Renal cortex interstitium (tissue), 11 donors: ENCODE measurements around the gene MAP1LC3A. TPM values are rescaled to one million over a fixed set of nuclear protein-coding genes. Genes with fewer than 3 reads are reported as not detected.

Experiments
- DNase-seq, 11 donors: peaks; one replicate each; pipeline ENCODE4 v3.0.0-alpha.2; 2013; ENCODE audit warnings: low read depth in 9 of 11, low spot score in 4 of 11; ENCODE audit errors: extremely low read depth in 1 of 11
- polyA plus RNA-seq, 3 donors: library from polyadenylated mRNA; unstranded; fragments of 120-200 nt; gene quantifications; one replicate each; pipeline ENCODE4 v1.2.1, GENCODE V29; 2013; ENCODE audit not compliant: insufficient read length in 3 of 3

Gene MAP1LC3A
- polyA plus RNA-seq, 3 donors: 17.7 to 38.7 (median 31.7) TPM

DNA sequence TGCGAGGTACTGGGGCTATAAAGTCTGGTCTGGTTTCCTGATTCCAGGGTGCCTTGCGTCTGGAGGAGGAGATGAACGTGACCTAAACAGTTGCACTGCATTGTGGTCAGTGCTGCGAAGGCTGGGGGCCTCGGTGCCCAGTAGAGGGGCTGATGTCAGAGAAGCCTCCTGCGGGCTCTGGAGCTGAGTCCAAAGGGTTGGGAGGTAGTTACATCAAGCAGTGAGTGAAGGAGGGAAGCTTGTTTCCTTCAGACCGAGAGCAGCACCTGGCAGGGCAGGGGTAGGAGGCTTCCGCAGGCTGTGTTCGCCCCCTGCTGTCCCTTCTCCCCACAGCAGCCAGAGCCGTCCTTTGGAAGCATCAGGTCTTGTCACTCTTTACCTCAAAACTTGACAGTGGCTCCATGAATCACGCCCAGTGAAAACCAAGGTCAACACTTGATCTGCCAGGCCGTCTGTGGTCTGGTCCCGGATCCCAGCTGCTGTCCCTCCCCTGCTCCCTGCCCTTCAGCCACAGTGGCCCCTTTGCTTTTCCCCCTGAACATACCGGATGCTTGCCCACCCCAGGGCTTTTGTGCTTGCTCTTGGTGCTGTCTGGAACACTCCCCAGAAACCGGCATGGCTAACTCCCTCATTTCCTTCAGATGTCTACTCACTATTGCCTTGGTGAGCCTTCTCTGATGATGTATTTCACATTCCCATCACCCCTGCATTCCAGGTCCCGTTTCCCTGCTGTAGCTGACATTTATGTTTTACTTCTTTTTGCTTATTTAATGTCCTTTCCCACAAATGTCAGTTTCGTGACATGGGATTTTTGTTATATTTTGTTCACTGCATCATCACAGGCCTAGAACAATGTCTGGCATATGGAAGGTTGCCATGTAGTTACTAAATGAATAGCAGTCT, 35.3 kb upstream of the MAP1LC3A start:
- no peak for DNase-seq

DNA sequence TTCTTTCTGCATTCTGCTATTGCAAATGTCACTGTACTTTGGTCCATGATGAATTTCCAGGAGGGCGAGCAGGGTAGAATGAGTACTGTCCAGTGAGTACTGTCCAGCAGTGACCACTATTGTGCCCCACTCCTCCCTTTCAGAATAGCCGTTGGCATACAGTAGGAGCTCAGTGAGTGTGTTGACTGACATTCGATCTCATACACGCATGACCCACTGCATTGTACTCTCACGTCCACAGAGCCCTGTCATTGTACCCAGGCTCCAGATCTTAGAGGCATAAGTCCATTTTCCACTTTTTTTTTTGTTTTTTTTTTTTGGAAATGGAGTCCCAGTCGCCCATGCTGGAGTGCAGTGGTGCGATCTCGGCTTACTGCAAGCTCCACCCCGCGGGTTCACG, 34.1 kb upstream of the MAP1LC3A start:
- DNase-seq: no peak

DNA sequence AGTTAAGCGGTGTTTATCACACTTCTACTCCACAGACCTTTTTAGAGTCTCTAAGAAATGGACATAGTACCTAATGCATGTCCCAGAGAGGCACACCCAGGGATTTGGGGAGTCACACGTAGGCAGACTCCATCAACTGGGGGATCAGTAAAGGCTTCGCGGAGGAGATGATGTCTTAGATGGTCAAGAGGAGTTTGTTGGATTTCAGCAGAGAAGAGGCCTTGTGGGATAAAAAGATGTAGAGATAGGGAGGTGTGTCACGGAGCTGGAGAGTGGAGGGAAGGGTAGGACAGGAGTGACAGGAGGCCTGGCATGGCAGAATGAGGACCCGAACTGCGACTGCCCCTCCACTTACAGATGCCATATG, 33.2 kb upstream of the MAP1LC3A start:
- no peak for DNase-seq

DNA sequence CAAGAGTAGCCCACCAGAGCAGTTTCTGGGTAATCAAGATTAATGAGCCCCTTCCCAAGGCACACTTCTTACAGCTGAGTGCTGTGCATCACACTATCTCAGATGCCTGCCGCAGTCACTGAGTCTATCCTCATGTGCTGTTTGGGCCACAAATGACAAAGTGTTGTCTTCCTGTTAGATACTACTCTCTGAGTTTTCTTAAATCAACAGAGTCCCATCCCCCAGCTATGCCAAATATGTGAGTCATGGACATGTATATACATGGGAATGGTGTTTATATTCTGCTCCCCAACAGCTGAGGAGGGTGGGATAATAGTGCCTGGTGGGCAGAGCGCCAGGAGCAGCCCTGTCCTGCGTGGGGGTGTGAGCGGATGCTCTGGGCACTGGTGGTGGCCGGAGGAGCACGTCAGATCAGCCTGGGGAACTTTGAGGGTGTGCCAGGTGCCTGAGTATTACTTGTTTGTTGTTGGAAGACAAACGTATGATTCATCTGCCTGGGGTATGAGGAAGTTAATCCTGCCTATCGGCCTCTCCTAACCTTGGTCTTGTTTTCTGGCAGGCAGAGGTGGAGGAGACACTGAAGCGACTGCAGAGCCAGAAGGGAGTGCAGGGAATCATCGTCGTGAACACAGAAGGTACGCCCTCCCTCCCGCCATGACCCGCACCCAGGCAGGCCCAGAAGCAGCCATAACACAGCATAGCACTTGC, 32.7 kb upstream of the MAP1LC3A start:
- no peak for DNase-seq

DNA sequence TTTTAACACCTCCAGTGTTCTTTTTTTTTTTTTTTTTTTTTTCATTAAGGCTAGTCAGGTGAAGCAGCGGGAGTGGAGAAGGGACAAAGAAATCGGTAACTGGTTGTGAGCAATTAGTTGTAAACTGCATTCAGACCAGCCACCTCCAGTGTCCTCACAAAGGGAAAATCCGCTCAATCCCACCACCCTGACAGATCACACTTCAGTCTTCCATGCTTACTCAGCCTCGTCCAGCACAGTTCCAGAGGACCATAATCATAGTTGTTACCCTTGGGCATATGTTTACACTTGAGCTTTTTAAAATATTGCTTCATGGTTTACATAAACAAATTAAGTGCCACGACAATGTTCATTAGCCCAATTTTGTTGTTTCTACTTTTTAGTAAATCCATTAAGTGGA, 32.1 kb upstream of the MAP1LC3A start:
- DNase-seq: no peak

DNA sequence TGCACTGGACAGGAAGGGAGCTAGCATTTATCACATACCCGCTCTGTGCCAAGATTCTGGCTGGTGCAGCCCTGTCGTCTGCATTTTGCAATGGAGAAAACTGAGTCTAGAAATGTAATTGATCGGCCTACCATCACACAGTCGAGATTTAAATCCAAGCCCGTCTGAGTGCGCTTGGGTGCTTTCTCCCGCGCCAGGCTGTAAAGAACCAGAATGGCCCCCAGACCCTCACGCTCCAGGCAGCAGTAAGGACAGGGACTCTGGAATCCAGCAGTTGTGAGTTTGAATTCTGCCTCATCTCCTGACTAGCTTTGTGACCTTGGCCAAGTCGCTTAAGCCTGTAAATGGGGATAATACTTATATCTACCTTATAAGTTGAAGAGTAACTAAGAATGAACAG, 31.5 kb upstream of the MAP1LC3A start:
- DNase-seq: no peak

DNA sequence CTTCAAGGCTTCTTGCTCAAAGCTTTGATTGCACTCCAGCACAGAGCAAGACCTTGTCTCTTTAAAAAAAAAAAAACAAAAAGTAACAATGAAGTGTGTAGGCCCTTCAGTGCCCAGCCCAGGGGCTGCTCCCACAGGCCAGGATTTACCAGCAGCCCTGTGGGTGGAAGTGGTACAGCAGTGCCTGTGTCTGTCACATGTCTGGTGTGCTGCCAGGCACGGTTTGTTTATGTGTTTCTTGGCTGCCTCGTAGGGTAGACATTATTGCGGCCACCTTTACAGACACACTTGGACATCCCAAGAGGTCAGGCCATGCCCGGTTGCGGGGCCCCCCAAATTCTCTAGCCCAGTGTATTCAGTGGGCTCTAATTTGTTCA, 29.6 kb upstream of the MAP1LC3A start:
- no peak for DNase-seq

DNA sequence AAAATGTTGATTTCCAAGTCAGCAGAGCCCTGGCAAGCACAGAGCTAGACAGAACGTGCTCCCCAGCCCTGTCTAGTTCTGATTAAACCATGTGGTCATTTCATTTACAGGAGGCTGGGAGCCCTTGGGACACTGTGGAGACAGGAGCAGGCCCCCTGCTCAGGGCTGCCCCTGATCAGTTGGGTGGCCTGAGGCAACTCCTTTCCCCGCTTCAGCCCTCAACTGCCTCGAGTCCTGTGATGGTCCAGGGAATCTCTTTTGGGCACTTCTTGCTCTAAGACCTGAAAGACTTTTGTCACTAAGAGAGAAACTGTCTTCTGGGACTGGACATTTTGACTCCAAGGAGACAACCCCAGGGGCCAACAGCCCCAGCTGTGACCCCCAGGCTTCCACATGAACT, 28.8 kb upstream of the MAP1LC3A start:
- DNase-seq: no peak

DNA sequence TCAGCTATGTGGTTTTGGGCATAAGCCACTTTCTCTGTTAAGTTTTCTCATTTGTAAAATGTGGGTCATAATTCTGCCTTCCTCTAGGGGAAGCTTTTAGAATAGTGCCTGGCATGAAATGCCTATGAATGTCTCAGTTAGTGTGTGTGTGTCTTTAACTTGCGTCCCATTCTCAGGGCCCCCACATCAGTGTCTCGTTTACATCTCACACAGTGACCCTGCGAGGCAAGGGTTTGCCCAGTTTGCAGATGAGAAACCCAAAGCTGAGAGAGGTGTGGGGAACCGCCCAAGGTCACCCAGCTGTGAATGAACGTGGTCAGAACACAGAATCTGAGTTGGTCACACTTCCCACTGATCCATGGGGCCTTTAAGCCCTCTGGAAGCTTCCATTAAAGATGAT, 28.2 kb upstream of the MAP1LC3A start:
- no peak for DNase-seq

DNA sequence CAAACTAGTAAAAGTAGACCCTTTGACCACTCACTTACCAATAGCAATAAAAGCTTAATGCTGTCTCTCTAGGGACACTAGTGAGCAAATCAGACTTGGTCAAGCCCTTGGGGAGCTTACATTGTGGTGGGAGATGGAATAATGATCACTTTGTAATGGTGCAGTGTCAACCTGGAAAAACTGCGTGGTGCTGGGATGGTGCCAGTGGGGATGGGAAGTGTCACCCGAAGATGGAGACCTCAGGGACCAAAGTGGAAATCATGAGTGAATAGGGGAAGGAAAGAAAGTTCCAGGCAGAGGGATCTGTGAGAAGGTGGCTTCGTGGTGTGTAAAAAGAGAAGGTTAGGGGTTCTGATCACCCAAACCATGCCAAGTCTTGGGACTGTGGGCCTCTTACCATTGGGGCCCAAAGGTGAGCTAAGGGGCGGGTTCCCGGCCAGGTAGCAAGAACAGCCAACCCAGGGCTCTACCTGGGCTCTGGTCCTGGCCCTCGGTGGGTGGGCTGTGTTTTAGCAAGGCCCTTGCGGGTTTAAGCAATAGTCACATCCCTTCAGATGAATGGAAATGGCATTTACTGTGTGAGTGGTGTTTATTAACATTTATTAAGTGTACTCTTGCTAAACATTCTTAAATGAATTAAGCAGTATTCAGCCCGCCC, 26.8 kb upstream of the MAP1LC3A start:
- DNase-seq: no peak

DNA sequence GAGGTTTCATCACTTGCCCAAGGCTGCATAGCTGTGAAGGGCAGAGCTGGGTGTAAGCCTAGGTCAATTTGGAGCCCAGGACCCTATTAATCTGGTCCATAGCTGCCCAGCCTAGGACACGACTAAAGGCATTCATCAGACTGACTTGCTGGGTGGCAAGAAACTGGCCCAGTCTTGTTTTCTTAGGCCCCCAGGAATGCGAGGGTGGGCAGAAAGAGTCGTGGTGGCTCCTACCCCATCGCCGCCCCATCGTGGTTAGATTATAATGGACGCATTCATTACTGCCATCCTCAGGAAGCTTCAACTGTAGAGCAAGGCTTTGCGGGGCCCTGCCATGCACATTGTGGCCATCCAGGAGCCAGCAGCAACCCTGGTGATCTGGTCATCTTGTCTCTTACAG, 26.2 kb upstream of the MAP1LC3A start:
- DNase-seq: no peak

DNA sequence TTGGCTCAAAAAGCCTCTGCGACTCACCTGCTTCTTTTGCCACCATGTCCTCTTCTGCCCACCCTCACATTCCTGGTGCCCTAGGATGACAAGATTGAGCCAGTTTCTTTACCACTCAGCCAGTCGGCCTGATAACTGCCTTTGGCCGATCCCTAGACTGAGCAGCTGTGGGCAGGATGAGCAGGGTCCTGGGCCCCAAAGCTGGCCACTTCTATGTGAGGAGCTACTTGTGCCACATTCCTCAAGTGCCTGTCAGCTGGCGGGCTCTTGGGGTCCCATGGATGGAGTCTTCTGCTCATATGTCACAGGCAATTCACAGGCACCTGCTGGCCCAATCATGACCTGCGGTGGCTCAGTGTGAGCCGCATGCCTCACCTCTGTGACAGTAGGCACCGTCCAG, 25.8 kb upstream of the MAP1LC3A start:
- DNase-seq: no peak

DNA sequence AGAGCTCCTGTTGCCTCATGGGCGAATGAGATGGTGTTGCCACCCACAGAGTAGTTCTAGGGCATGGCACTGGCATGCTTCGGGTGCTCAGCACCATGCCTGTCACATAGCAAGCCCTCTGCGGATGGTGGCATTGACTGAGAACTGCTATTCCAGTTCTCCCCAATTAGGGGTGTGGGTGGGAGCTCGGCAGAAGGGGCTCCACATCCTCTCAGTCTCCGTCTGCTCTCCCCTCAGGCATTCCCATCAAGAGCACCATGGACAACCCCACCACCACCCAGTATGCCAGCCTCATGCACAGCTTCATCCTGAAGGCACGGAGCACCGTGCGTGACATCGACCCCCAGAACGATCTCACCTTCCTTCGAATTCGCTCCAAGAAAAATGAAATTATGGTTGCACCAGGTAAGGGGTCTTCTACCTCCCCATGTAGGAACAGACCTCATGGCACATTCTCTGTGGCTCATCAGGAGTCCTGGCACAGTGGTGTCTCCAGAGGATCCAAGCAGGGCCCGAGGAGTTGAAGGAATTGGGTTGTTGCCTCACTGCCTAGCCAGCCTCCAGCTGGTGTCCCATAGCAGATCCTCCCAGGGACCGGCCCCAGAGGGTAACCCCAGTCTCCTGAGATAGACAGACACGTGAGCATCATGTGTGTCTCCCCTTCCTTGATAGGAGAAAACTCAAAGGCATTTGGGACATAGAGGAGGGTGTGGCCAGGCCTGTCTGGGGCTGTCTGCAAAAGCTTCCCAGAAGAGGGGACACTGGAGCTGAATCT, 23.9 kb upstream of the MAP1LC3A start:
- no peak for DNase-seq

DNA sequence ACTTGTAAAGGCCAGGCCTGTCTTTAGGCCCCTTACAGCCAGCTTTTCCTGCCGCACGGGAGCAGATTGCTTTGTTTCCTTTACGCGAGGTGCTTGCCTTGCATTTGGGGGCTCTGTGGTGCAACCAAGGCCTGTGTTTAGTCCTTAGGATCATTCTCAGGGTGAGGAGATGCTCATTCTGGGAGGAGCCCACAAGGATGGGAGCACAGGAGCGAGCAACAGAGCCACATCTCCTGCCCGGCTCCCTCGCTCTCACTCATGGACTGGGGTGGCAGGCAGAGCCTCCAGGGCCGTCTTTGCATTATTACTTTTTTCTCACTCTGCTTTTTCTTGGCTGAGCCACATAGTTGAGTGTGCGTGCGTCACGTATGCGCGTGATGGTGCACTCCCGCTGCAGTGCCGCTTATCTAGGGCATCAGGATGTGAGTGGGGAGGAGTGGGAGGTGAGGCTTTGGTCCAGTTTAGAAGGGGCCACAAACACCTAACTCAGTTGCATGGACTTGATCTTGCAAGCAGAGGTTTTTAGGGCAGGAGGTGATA, 23.1 kb upstream of the MAP1LC3A start:
- no peak for DNase-seq

DNA sequence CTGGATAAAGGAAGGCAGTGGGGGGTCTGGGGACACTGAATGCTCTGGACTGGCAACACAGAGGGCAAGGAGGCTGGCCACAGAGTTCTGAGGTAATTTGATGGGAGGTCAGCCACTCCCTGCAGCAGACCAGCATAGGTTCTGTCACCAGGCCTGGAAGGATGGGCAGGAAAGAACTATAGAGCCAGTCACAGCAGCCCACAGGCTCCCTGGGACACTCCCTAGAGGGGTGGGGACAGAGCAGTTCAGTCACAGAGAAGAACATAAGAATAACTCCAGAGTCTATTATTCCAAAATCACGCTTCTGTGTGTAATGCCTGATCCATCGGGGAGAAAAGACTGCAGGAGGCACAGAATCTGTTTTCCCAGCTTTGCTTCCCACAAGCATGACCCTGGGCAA, 22.7 kb upstream of the MAP1LC3A start:
- no peak for DNase-seq

DNA sequence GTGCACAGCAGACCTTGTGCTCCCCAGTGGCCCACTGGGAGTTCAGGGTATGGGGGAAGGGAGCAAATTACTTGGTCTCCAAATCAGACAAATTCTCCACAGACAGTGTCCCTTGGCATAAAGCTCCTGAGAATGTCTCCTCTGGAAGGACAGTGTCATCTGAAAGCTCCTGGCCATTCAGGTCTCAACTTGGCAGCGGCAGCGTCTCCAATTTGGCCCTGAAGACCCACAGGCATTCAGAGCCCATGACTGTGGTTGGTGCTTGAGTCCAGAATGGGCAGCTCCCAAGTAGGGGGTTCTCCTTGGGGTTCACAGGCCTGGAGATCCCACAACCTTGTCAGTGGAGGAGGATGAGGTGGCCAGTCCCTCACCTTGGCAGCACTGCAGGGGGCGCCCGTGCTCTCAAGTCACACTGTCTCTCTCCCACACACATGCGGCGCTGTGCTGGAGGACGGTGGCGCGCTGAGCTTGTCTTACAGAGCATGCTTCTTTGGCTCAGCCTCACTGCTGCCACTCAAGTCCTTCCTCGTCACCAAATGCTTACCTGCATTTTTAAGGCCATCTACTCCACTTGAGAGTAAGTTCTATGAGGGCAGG, 21.6 kb upstream of the MAP1LC3A start:
- no peak for DNase-seq

DNA sequence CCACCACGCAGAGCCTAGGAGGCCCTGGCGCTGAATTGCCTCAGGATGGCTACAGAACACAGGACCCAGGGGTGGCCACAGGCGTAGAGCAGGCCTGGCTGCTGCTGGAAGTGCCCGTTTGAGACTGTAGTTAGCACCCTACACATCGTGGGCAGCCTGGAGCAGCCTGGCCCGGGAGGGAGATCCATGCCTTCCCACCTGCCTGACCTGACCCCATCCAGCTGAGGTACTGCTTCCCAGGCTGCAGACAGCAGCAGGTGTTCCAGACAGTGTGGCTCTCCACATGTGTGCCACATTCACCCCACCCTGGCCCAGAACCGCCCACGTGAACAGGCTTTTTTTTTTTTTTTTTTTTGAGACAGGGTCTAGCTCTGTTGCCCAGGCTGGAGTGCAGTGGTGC, 20.9 kb upstream of the MAP1LC3A start:
- no peak for DNase-seq

DNA sequence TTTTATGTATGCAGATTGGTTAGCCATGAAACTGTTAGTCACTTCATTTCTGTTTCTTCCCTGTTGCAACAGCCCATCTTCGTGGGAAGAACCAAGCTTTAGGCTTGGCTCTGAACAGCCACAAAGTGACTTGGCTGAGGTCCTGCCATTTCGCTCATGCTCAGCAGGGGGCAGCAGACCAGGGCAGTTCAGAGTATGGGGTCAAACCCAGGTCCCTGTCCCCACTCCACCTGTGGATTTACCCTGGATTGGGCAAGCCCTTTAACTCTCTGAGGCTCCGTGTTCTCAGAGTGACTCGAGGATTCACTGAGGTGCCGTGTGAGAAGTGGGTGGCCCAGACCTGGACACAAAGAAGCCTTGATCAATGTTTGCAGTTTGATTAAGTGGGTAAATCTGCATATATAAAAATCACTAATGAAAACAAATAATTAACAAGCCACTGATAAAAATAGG, 19.8 kb upstream of the MAP1LC3A start:
- no peak for DNase-seq

DNA sequence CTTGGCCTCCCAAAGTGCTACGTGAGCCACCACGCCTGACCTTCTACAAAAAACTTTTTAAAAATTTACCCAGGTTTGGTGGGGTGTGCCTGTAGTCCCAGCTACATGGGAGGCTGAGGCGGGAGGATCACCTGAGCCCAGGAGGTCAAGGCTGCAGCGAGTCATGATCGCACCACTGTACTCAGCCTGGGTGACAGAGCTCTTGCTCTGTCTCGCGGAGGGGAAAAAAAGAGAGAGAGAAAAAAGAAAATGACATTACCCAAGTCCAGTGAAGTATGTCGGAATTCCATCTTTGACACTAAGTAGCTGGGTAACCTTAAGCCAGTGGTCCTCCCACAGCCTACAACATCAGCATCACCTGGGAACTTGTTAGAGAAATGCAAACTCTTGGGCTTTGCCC, 18.8 kb upstream of the MAP1LC3A start:
- DNase-seq: no peak
